HG03378 (cell line): ENCODE results near the gene MISP.

Source experiments
- ATAC-seq: cut with Tn5 transposase; IDR thresholded peaks from one replicate; pipeline ENCODE4 v1.9.1; 2021; ENCODE audit warnings: mild to moderate bottlenecking, moderate library complexity; ENCODE audit not compliant: unreplicated experiment

Gene MISP

GRCh38 chr19:771332-771785 is 20.4 kb downstream of the MISP start:
- no peak for ATAC-seq

GRCh38 chr19:772063-772462 is 21.2 kb downstream of the MISP start:
- no peak for ATAC-seq

- ATAC-seq = no peak
Observed at GRCh38 chr19:772730-773436, 22.0 kb downstream of the MISP start.

- ATAC-seq = no peak
Observed at GRCh38 chr19:776549-776948, 25.6 kb downstream of the MISP start.

DNA sequence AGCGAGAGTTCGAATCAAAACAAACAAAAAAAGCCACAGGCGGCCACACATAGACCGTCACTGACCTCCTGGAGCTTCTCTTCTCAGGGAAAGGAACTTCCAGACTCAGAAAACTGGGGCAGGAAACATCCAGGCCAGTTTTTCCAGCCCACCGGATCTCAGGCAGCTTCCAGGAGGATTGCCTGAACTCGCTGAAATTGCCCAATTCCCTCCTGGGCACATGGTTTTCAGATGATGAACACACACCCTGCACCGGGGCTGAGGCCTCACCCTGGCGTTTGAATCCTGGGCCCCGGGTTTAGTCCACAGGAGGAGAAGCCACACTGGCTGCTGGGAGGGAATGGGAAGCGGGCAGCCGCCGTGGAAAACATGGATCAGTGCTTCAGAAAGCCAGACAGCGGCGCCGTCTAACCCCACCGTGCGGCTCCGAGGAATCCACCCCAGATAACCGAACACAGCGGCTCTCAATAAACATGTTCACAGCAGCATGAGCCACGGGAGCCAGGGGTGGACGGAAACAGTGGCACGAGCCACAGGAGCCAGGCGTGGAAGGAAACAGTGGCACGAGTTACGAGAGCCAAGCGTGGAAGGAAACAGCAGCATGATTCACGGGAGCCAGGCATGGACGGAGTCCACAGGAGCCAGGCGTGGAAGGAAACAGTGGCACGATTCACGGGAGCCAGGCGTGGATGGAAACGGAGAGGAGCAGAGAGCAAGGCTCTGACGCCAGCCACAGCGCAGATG is 28.2 kb downstream of the MISP start:
- no peak for ATAC-seq

- no peak for ATAC-seq
Observed at GRCh38 chr19:780935-781334, 30.0 kb downstream of the MISP start.

DNA sequence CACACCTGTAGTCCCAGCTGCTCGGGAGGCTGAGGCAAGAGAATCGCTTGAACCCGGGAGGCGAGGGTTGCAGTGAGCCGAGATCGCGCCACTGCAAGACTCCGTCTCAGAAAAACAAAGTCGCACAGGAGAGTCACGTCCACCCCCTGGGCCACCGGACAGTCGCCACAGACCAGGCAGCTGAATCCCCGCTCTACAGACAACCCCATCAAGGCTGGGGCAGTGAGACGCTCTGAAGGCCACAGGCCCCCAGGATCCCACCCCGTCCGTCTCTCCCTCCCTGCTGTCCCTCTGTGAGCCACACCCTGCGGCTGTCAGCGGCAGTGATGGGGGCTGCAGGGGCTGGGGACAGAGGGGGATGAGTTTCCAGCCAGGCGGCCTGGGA is 30.9 kb downstream of the MISP start:
- ATAC-seq = no peak

GRCh38 chr19:782185-782877 is 31.4 kb downstream of the MISP start:
- ATAC-seq = no peak

DNA sequence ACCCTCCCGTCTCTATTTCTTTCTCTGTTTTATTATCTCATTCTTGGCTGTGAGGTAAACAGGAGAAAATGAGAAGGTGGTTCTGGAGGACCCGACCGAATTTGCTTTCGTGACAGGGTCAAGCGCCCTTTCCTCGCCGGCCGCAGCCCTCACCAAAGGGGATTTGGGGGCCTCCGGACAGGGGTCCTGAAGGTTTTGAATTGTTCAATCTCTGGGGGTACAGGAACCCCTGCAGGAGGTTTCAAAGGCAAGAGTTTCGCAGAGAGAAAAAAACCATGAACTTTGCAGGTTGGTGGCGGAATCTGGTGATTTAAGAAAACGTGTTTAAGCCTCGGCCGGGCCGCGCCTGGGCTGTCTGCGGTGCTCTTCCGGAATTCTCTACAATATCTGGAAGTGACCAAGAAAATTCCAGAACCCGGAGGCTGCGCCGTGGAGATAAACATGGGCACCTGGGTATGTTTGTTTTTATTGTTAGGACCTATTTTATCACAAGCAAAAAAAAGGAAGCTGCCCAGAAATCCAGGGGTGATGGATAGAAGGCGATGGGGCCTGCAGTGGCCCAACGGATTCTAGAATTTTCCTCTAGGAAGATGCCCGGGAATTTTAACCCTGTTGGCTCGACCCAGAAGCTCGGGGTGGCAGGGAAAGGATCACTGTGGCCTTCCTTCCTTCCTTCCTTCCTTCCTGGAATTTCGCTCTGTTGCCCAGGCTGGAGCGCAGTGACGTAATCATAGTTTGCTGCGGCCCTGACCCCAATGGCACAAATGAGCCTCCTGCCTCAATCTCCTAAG is 32.2 kb downstream of the MISP start:
- no peak for ATAC-seq

GRCh38 chr19:784541-784940 is 33.6 kb downstream of the MISP start:
- no peak for ATAC-seq

- no peak for ATAC-seq
Observed at GRCh38 chr19:787536-787935, 36.6 kb downstream of the MISP start.

GRCh38 chr19:788686-788982 is 37.7 kb downstream of the MISP start:
- ATAC-seq = no peak

- ATAC-seq = no peak
Observed at GRCh38 chr19:788983-789700, 38.2 kb downstream of the MISP start.

DNA sequence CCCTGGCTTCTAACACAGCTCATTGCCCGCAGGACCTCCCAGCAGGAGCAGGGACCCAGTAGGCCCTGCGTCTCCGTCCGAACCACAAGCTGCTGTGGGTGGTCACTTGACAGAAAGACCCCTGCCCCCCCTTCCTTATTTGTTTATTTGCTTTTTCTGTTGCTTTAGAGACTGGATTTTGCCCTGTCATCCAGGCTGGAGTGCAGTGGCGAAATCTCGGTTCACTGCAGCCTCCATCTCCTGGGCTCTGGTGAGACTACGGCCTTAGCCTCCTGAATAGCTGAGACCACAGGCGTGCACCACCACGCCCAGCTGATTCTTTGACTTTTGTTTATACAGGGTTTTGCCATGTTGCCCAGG is 38.8 kb downstream of the MISP start:
- no peak for ATAC-seq

- no peak for ATAC-seq
Observed at GRCh38 chr19:791007-791566, 40.2 kb downstream of the MISP start.

GRCh38 chr19:791567-792305 is 40.8 kb downstream of the MISP start:
- no peak for ATAC-seq

DNA sequence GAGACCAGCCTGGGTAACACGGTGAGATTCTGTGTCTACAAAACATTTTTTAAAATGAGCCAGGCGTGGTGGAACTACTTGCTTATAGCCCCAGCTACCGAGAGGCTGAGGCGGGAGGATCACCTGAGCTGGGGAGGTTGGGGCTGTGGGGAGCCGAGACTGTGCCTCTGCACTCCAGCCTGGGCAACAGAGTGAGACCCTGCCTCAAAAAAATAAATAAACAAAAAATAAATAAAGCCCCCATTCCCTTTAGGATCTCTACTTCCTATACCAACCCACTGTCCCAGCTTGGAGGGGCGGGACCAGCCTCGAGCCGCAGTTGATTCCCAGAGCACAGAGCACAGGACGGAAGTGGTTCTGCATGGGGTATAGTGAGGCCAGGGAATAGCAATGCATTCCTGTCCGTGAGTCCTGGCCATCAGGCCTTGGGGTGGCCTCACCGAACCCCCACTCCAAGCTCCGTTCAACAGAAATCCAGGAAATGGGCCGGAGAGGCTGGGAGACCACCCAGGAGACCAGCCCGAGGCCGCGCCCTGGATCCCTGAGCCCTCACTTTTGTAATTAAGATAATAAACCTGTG is 41.5 kb downstream of the MISP start:
- no peak for ATAC-seq

DNA sequence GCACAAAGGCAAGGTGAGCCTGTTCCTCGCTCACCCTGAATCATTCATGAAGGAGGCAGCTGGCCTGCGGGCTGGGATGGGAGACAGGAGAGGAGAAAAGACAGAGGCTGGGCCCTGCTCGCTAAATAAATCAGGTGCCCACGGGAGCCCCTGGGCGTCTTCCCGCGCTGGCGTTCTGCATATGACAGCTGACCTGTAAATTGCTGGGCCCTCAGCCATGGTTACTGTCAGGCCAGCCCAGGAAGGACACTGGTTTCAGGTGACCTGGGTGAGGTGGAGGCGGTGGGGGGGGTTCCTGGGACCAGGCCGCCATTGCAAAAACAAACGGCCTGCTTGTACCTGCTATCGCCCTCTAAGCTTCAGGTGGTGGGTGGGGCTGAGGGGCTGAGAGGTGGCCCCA is 42.9 kb downstream of the MISP start:
- ATAC-seq = no peak

DNA sequence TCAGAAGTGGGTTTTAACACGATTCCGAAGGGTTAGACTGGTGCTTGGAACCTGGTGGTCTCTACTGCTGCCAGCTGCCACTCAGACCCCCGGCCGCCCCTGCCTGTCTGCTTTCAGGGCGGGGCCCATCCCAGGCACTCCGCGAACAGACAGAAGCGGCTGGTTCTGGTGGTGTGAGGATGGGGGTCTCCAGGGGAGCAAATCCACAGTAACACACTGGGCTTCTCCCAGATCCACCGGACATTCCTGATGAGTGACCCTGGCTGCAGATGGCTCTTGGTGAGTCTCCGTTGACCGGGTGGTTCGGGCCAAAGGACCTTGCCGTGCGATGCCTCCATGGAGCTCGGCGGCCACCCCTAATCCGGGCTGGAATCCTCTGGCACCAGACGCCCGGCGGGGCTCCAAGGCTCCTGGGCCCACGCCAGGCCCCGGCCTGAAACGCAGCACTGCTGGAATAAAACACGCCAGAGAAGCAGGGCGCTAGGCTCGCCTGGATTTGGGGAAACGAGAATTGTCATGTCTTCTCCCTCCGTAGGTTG is 44.2 kb downstream of the MISP start:
- no peak for ATAC-seq
